A673 (cell line): ENCODE measurements around the gene PNN. TPM values are rescaled to one million over a fixed set of nuclear protein-coding genes. Genes with fewer than 3 reads are reported as not detected.

Experiments
- BruUV-seq: library from RNA; stranded (reverse); fragments of 400-500 nt; replicated peaks from 2 replicates; lab custom pipeline; 2021; lab: Mats Ljungman, UMichigan
- CTCF ChIA-PET: fragments of 300-600 bp; sonication (Branson Sonifier 250); formaldehyde crosslinking; loops from one replicate; lab custom pipeline; 2022; ENCODE audit warnings: antibody characterized with exemption; lab: Charles Lee
- POLR2A ChIA-PET: fragments of 300-600 bp; sonication (Branson Sonifier 250); formaldehyde crosslinking; loops from one replicate; lab custom pipeline; 2022; ENCODE audit warnings: antibody characterized with exemption; ENCODE audit not compliant: low non-redundant PET; lab: Charles Lee
- DNase-seq: peaks from one replicate; pipeline ENCODE4 v3.0.0-alpha.2; 2015; ENCODE audit warnings: low spot score
- H3K27ac ChIP-seq: fragments of 200-600 bp; sonication (generic); 2 replicates; pipeline ENCODE4 v1.5.1; 2016; ENCODE audit warnings: mixed run types, low read depth, mild to moderate bottlenecking, mixed read lengths, antibody characterized with exemption, low read length; ENCODE audit not compliant: poor library complexity, severe bottlenecking
- H3K27me3 ChIP-seq: fragments of 200-600 bp; sonication (generic); replicated peaks from 2 replicates; pipeline ENCODE4 v1.6.1; 2017; ENCODE audit warnings: mixed run types, low read depth, mild to moderate bottlenecking, mixed read lengths, antibody characterized with exemption, low read length; ENCODE audit not compliant: insufficient read depth, poor library complexity
- H3K36me3 ChIP-seq: fragments of 200-600 bp; sonication (generic); 2 replicates; pipeline ENCODE4 v1.6.1; 2016; ENCODE audit warnings: mixed run types, mild to moderate bottlenecking, mixed read lengths, antibody characterized with exemption, low read length; ENCODE audit not compliant: insufficient read depth, poor library complexity, severe bottlenecking
- H3K4me1 ChIP-seq: fragments of 200-600 bp; sonication (generic); 2 replicates; pipeline ENCODE4 v1.6.1; 2017; ENCODE audit warnings: mixed run types, mild to moderate bottlenecking, mixed read lengths, antibody characterized with exemption, low read length; ENCODE audit not compliant: insufficient read depth, poor library complexity, severe bottlenecking
- H3K4me3 ChIP-seq: fragments of 200-600 bp; sonication (generic); 2 replicates; pipeline ENCODE4 v1.5.1; 2016; ENCODE audit warnings: low read depth, mixed run types, mild to moderate bottlenecking, mixed read lengths, low read length; ENCODE audit not compliant: poor library complexity, severe bottlenecking
- H3K9me3 ChIP-seq: fragments of 200-600 bp; sonication (generic); 2 replicates; pipeline ENCODE4 v1.6.1; 2016; ENCODE audit warnings: mixed run types, low read depth, mild to moderate bottlenecking, mixed read lengths, antibody characterized with exemption, low read length; ENCODE audit not compliant: poor library complexity, severe bottlenecking
- EZH2 ChIP-seq: fragments of 200-600 bp; sonication (generic); IDR thresholded peaks from 2 replicates; pipeline ENCODE4 v1.6.1; 2017; ENCODE audit warnings: borderline replicate concordance, low read depth, mild to moderate bottlenecking, mixed read lengths, antibody characterized with exemption, low read length; ENCODE audit not compliant: poor library complexity, severe bottlenecking
- intact Hi-C: fragments of 100-400 bp; cut with micrococcal nuclease; formaldehyde crosslinking; loops from one replicate; pipeline ENCODE4 v1.10.0; 2022; ENCODE audit not compliant: unreplicated experiment
- total RNA-seq: library from RNA; stranded (reverse); gene quantifications from 2 replicates; pipeline ENCODE4 v1.2.3, GENCODE V29; 2021
- TF ChIP-seq, protein P1 (sequence below): fragments of 300-800, 200-600 bp; sonication (generic); conservative IDR thresholded peaks from 2 replicates; pipeline ENCODE4 v1.5.1; 2017; ENCODE audit warnings: low read depth, mild to moderate bottlenecking, antibody characterized with exemption, low read length, moderate library complexity, mixed read lengths

PNN gene
- total RNA-seq, 1 experiment from 2014 or later, result 146 TPM

DNA sequence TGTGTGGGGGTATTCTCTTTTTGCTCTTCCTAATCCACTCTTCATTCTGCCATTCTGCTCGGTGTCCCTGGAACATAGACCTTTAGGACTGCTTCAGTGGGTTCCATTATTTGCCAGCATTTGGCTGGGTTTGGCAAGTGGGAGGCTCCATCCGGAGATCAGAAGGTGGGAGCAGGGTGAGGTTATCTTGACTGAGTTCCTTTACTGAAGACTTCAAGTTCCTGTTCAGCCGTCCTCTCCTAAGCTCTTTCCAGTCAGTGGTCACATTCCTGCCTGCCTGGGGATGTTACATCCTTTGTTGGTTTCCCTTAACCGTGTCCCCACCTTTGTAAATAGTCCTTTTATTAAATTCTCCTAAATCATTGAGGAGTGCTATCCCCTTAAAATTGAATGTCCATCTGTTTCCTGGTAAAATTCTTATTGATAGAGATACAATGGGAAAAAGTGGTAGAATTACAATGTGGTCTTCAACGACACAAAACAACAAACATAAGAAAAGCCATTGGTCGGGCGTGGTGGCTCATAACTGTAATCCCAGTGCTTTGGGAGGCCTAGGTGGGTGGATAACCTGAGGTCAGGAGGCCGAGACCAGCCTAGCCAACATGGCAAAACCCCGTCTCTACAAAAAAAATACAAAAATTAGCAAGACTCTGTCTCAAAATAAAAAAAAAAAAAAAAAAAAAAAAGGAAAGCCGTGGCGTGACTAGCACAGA, 53.6 kb downstream of the PNN start:
- BruUV-seq, result no TSS peak
- no peaks in the 10 kb centered on the region for H3K27me3 ChIP-seq
- no peaks in the 10 kb centered on the region for H3K36me3 ChIP-seq
- ChIA-PET CTCF (no interaction called here), POLR2A (no interaction called here)
- intact Hi-C loops, result no loop called here
- no peaks in the 10 kb centered on the region for H3K9me3 ChIP-seq
- DNase-seq, result no peak
- no peaks in the 10 kb centered on the region for H3K4me1 ChIP-seq
- H3K27ac ChIP-seq, result no peak overlapping the region
- TF ChIP-seq, protein P1, sequence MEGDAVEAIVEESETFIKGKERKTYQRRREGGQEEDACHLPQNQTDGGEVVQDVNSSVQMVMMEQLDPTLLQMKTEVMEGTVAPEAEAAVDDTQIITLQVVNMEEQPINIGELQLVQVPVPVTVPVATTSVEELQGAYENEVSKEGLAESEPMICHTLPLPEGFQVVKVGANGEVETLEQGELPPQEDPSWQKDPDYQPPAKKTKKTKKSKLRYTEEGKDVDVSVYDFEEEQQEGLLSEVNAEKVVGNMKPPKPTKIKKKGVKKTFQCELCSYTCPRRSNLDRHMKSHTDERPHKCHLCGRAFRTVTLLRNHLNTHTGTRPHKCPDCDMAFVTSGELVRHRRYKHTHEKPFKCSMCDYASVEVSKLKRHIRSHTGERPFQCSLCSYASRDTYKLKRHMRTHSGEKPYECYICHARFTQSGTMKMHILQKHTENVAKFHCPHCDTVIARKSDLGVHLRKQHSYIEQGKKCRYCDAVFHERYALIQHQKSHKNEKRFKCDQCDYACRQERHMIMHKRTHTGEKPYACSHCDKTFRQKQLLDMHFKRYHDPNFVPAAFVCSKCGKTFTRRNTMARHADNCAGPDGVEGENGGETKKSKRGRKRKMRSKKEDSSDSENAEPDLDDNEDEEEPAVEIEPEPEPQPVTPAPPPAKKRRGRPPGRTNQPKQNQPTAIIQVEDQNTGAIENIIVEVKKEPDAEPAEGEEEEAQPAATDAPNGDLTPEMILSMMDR, result no peak
- TF ChIP-seq EZH2, result no peak
- no peak overlapping the region for H3K4me3 ChIP-seq

DNA sequence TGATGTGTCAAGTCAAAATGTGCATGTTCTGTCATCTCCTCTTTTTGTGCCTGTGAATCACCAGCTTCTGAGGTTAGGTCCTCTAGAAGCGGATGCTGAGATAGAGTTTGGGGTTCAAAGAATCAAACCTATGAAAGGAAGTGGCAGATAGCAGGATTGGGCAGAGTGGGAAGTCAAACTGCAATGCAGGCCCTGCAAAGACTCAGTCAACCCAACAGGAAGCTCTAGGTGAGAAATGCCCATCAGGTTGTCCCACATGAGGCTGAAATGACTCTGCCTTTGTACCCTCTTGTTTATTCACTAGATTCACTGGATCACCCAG, 54.1 kb downstream of the PNN start:
- BruUV-seq, result no TSS peak
- Histone ChIP-seq H3K27me3 (no peaks in the 10 kb centered on the region), H3K27ac (no peak overlapping the region), H3K4me1 (no peaks in the 10 kb centered on the region), H3K9me3 (no peaks in the 10 kb centered on the region), H3K4me3 (no peak overlapping the region), H3K36me3 (no peaks in the 10 kb centered on the region)
- POLR2A ChIA-PET, result interaction anchor here (0.6 kb wide), 1 partner anchor 59 kb away, joined by 3 read pairs; the partner anchor contains the start of gene TRAPPC6B
- no peak for DNase-seq
- TF ChIP-seq EZH2, result no peak
- TF ChIP-seq, protein P1, result no peak
- CTCF ChIA-PET, result no interaction called here
- intact Hi-C loops, result no loop called here

DNA sequence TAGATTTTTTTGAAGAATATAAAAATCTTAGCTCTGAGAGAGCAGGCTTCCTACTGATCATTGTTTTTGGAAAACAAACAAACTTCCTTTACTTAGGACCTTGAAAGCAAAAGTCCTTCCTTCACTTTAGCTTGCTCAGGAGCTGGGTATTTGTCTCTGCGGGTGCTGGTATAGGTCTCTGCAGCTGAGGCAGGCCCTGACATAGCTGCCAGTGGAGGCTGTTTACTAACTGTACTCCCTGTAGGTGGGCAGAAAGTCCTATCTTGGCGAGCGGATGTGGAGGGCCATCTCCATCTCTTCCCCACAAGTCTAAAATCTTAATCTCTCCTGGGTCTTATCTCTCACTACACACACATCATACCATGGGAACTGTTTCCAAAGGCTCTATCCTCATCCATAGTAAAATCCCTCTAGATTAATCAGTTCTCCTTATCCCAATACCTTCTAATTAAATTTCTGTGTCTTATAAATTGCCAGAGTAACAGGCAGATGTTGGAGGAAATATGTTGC, 54.6 kb downstream of the PNN start:
- no peaks in the 10 kb centered on the region for H3K9me3 ChIP-seq
- ChIA-PET CTCF (no interaction called here), POLR2A (interaction anchor here (0.6 kb wide), 1 partner anchor 60 kb away, joined by 3 read pairs; the partner anchor contains the start of gene TRAPPC6B)
- TF ChIP-seq, protein P1, result no peak
- TF ChIP-seq EZH2, result no peak
- H3K36me3 ChIP-seq, result no peaks in the 10 kb centered on the region
- DNase-seq, result no peak
- no peak overlapping the region for H3K27ac ChIP-seq
- BruUV-seq, result no TSS peak
- no peaks in the 10 kb centered on the region for H3K4me1 ChIP-seq
- H3K27me3 ChIP-seq, result no peaks in the 10 kb centered on the region
- intact Hi-C loops, result loop anchor here (5.0 kb wide), 1 partner anchor 138 kb away; no protein-coding TSS in a partner anchor
- no peak overlapping the region for H3K4me3 ChIP-seq
